GM19240 (cell line): ENCODE measurements around the gene PTPRA.
"Not testable (repeated sequence)": the region's sequence is repeated elsewhere in the genome, so short reads cannot be mapped to it uniquely, and the experiment has no call there.

Source experiments
- DNase-seq: peaks from one replicate; pipeline ENCODE4 v3.0.0; 2011; ENCODE audit warnings: low spot score; ENCODE audit not compliant: insufficient read length

PTPRA gene

GRCh38 chr20:3071610-3072529 is 198.6 kb downstream of the PTPRA start, which contains the start of gene OXT:
Gene OXT, plus strand, starts transcription at chr20:3071620. Its CDS starts 36 bp downstream, at chr20:3071656.
- DNase-seq: no peak

- no peak for DNase-seq
Observed at GRCh38 chr20:3072530-3073250, 199.4 kb downstream of the PTPRA start.

GRCh38 chr20:3073251-3073643 is 200.0 kb downstream of the PTPRA start:
- not testable (repeated sequence) for DNase-seq

DNA sequence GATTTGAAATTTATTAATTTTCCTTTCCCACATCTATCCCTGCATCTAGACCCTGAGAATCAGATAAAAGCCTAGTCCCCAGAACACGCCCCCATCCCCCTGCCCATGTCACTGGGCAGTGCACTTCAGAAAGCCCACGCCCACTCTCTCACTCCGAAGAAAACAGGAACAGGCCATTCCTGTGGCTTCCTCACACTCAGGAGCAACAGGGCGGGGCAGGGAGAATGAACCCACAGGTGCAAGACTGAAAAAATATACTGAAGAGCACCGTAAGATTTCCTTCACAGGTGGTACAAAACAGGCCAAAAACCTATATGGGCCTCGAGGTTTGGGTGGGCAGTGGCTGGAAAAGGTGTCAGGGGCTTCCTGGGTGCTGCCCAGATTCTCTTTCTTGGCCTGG is 201.5 kb downstream of the PTPRA start:
- no peak for DNase-seq

DNA sequence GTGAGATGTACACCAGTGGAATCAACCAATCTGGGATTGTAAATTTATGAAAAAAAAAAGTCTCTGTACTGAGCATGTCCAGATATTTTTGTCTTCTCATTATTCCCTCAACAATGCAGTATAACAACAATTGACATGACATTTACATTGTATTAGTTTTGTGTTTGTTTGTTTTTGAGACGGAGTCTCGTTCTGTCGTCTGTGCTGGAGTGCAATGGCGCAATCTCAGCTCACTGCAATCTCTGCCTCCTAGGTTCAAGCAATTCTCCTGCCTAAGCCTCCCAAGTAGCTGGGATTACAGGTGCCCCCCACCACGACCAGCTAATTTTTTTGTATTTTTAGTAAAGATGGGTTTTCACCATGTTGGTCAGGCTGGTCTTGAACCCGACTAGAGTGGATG is 202.0 kb downstream of the PTPRA start:
- DNase-seq: not testable (repeated sequence)

DNA sequence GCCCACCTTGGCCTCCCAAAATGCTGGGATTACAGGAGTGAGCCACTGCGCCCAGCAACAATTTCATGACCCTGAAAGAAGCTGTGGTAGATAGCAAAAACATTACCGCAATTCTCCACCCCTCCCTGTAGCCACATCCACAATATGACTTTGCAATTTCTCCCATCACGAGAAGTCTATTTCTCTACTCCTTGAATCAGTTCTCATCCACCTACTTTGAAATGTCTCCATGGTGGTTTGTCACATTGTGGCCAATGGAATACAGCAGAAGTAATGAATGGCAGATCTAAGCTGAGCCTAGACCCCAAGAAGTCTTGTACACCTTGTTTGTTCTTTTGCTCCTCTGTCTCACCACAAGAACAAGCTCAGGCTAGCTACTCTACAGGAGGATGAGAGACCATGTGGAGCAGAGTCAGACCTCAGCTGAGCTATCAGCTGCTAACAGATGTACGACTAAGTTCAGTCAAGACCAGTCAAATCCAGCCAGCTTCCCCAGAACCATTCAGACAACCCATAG is 204.4 kb downstream of the PTPRA start:
- DNase-seq: no peak

DNA sequence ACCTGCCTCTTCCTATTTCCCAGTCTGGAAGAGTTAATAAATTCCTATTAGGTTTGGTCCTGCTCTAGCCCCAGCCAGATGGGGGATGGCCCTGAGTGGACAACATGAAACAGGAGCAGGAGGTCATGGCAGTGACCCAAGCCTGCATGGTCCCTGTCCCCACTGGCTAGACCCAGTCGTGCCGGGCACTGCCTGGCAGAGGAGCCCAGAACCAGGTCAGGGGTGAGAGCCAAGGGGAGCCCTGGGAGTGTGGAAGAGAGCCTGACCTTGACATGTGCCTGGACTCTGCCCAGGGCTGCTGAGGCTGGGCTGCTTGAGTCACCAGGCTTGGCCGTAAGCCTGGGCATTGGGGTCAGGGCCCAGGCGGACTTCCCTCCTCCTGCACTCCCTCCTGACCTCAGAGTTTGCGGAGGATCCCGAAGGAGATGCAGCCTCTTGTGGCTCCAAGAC is 207.7 kb downstream of the PTPRA start:
- DNase-seq: no peak

- no peak for DNase-seq
Observed at GRCh38 chr20:3081641-3082040, 208.4 kb downstream of the PTPRA start.

- DNase-seq: no peak
Observed at GRCh38 chr20:3082306-3082951, 209.1 kb downstream of the PTPRA start.

GRCh38 chr20:3082955-3083952 is 210.0 kb downstream of the PTPRA start:
- DNase-seq: no peak

- no peak for DNase-seq
Observed at GRCh38 chr20:3084283-3084985, 211.2 kb downstream of the PTPRA start, which contains the start of gene AVP. Gene AVP, minus strand, starts transcription at chr20:3084724. Its CDS starts 50 bp downstream, at chr20:3084674.

DNA sequence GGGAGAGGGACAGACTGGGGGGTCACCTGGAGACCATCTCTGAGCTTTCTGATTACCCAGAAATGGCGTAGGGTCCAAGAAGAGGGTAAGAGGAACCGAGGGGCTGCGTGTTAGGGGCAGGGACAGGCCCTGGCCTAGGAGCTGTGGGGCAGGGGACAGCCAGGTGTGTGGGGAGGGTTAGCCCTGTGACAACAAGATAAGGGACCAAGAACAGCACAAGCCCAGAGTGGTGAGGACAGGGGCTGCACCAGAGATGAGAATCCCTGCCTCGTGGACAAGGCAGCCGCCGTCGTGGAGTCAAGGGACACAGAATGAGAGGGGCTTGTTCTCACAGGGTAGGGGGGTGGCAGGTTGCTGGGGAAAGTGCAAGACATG is 211.7 kb downstream of the PTPRA start:
- DNase-seq: no peak

- no peak for DNase-seq
Observed at GRCh38 chr20:3085571-3086072, 212.3 kb downstream of the PTPRA start.

DNA sequence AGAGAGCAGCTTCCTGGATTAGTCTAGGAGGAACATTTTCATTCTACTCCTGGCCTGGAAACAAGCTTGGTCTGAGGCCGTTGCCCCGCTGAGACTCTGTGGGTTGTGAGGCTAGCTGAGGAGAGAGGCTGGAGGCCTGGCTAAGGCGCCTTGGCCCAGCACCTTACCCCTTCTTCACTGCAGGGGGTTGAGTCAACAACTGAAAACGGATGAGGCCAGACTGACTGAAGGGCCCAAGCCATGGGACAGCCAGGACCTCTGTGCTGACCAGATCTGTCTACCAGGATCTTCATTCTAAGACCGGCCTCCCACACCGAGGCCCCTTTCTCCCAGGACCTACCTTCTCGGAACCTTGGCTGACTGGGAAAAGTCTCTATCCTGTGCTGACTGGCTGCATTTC is 214.8 kb downstream of the PTPRA start:
- no peak for DNase-seq
